Testis (tissue), 2 donors: Measurements from ENCODE around the gene CYB561.

Source experiments
- CTCF ChIP-seq, 3 experiments: fragments of 450-650 bp in 2 of 3; fragments of 200-600 bp in 1 of 3; sonication (generic) in 1 of 3; IDR thresholded peaks; one replicate each; pipeline ENCODE4 v1.5.1; 2016 to 2019; ENCODE audit warnings: antibody characterized with exemption in 3 of 3, mild to moderate bottlenecking in 2 of 3, moderate library complexity in 1 of 3
- POLR2A ChIP-seq: fragments of 450-650 bp; IDR thresholded peaks from one replicate; pipeline ENCODE4 v1.6.1; 2017; ENCODE audit warnings: antibody characterized with exemption, mild to moderate bottlenecking, moderate library complexity

GRCh38 chr17:63399316-63399715 lies 46.8 kb downstream of the CYB561 start:
- TF ChIP-seq CTCF (IDR thresholded peaks at IDR 0.05), result no peak
- TF ChIP-seq POLR2A, result no peak
